Measurements from ENCODE around the gene OCA2. TPM values are rescaled to one million over a fixed set of nuclear protein-coding genes. Genes with fewer than 3 reads are reported as not detected.

OCA2 gene
- total and polyA plus RNA-seq, 2 of the 13 experiments (the other 11 are each of a cell fraction or from before 2014, with no cell fraction given) = 0.02 to 0.05 TPM

DNA sequence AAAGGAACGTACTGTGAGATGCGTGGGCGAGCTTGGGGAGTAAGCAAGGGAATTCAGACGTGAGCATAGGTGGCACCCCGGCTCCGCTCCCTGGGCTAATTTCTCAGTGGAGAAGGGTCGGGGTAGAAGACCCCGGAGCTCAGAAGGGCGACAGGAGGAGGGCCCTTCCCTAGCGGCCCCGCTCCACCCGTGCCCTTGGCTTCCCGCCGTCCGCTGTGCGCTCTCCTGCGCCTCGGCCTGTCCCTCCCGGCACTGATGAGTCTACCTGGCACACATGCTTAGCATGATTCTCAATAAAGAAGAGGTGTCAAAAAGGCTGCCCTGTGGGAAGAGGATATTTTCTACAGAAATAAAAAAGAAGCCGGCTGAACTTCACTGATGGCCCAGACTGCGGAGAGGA lies 292.7 kb downstream of the OCA2 start:
- FAIRE-seq (no peak), ATAC-seq (no peak), DNase-seq (ENCODE audit: low spot score) (no peak)
- Histone ChIP-seq H3K9me3 (ENCODE audit: low read length) (no peaks in the 10 kb centered on the region), H3K9ac (ENCODE audit: insufficient read depth, low read depth, low read length) (no peak overlapping the region), H2AFZ (ENCODE audit: low read length) (no peak overlapping the region), H3K36me3 (replicated peaks in 1 of 2; ENCODE audit: control insufficient read depth in 1 of 2, insufficient read depth in 2 of 2, low read length in 2 of 2) (no peaks in the 10 kb centered on the region), H3K4me2 (ENCODE audit: low read depth, low read length) (no peak overlapping the region), H4K20me1 (ENCODE audit: insufficient read depth, low read length) (no peaks in the 10 kb centered on the region), H3K27me3 (ENCODE audit: control insufficient read depth in 1 of 2, insufficient read depth in 2 of 2, low read length in 2 of 2) (0 out of 5 replicates have a peak, but pooled peaks cover 0 to 3% of the 10 kb centered on the region in 2 experiments), H3K79me2 (ENCODE audit: insufficient read depth, low read length) (no peaks in the 10 kb centered on the region), H3K27ac (ENCODE audit: extremely low read length, insufficient read depth, low read length) (no peak overlapping the region), H3K4me3 (replicated peaks in 1 of 3; ENCODE audit: insufficient read depth in 1 of 3, low read depth in 2 of 3, low read length in 3 of 3) (no peak overlapping the region), H3K4me1 (ENCODE audit: insufficient read depth, low read length) (no peaks in the 10 kb centered on the region)
- in situ Hi-C loops (cut with HindIII; ENCODE audit: extremely low pct_ligation_motif_present, low pct_unique_long_range_greater_than_20kb) (no loop called here), intact Hi-C loops (cut with micrococcal nuclease; ENCODE audit: unreplicated experiment) (no loop called here)
- BruUV-seq (replicated peaks) = no TSS peak
- ChIA-PET CTCF (ENCODE audit: low intra/inter-chr PET ratio, low total read pairs) (no interaction called here), POLR2A (no interaction called here)
- WGBS (ENCODE audit: low lambda C conversion rate) = 47% methylated on average over 21 of the region's 21 CpGs
- no peak for TF ChIP-seq ZNF354B (CRISPR knock-in tag; IDR thresholded peaks at IDR 0.05)
- TF ChIP-seq, protein P1, sequence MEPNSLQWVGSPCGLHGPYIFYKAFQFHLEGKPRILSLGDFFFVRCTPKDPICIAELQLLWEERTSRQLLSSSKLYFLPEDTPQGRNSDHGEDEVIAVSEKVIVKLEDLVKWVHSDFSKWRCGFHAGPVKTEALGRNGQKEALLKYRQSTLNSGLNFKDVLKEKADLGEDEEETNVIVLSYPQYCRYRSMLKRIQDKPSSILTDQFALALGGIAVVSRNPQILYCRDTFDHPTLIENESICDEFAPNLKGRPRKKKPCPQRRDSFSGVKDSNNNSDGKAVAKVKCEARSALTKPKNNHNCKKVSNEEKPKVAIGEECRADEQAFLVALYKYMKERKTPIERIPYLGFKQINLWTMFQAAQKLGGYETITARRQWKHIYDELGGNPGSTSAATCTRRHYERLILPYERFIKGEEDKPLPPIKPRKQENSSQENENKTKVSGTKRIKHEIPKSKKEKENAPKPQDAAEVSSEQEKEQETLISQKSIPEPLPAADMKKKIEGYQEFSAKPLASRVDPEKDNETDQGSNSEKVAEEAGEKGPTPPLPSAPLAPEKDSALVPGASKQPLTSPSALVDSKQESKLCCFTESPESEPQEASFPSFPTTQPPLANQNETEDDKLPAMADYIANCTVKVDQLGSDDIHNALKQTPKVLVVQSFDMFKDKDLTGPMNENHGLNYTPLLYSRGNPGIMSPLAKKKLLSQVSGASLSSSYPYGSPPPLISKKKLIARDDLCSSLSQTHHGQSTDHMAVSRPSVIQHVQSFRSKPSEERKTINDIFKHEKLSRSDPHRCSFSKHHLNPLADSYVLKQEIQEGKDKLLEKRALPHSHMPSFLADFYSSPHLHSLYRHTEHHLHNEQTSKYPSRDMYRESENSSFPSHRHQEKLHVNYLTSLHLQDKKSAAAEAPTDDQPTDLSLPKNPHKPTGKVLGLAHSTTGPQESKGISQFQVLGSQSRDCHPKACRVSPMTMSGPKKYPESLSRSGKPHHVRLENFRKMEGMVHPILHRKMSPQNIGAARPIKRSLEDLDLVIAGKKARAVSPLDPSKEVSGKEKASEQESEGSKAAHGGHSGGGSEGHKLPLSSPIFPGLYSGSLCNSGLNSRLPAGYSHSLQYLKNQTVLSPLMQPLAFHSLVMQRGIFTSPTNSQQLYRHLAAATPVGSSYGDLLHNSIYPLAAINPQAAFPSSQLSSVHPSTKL (CRISPR knock-in tag; IDR thresholded peaks at IDR 0.05) = no peak

Data from HepG2 (cell line).